WERI-Rb-1 (cell line): ENCODE measurements around the gene DPP4.

Experiments used
- DNase-seq: peaks from one replicate; pipeline ENCODE4 v3.0.0-alpha.2; 2020
- H3K27ac ChIP-seq: fragments of 250-450 bp; sonication (Bioruptor Pico); 2 replicates; pipeline ENCODE4 v1.5.1; 2020; ENCODE audit warnings: mild to moderate bottlenecking, moderate library complexity
- H3K27me3 ChIP-seq: fragments of 250-450 bp; sonication (Bioruptor Pico); 2 replicates; pipeline ENCODE4 v1.5.1; 2021; ENCODE audit warnings: mild to moderate bottlenecking, low read depth, moderate library complexity; ENCODE audit not compliant: insufficient read depth, severe bottlenecking
- H3K36me3 ChIP-seq: fragments of 250-450 bp; sonication (Bioruptor Pico); 2 replicates; pipeline ENCODE4 v1.5.1; 2020; ENCODE audit warnings: mild to moderate bottlenecking, moderate library complexity
- H3K4me3 ChIP-seq: 2 replicates; pipeline ENCODE4 v1.5.1; 2011; ENCODE audit warnings: low read depth, mild to moderate bottlenecking, control low read depth, low read length
- H3K9me3 ChIP-seq: fragments of 250-450 bp; sonication (Bioruptor Pico); 2 replicates; pipeline ENCODE4 v1.5.1; 2021; ENCODE audit warnings: mild to moderate bottlenecking, moderate library complexity; ENCODE audit not compliant: severe bottlenecking
- TF ChIP-seq, protein P1 (sequence below): IDR thresholded peaks from 2 replicates; pipeline ENCODE4 v1.5.1; 2011; ENCODE audit warnings: low read depth, mild to moderate bottlenecking, control low read depth, inconsistent platforms, low read length

DPP4 gene

DNA sequence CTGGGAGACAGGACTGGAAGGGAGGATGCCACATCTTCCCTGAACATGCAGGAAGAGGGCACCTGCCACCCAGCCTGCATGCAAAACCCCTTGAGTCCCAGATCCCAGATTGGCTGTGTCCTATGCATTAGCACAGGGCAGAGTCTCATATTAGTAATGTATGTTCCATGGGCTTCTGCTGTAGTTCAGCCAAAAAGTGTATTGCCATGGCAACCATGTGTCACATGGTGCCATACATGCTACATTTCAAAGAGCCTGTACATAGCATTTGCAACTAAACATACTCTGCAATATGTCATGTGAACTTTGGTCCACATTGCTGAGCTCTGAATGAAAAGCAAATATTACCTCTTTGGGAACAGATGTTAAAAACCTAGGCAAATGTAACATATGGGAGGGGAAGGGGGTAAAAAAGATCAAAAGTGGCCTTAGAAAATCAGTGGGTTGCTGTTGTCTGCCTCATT, 78.4 kb downstream of the DPP4 start:
- no peak for DNase-seq
- no peak overlapping the region for H3K27ac ChIP-seq
- no peaks in the 10 kb centered on the region for H3K9me3 ChIP-seq
- TF ChIP-seq, protein P1, sequence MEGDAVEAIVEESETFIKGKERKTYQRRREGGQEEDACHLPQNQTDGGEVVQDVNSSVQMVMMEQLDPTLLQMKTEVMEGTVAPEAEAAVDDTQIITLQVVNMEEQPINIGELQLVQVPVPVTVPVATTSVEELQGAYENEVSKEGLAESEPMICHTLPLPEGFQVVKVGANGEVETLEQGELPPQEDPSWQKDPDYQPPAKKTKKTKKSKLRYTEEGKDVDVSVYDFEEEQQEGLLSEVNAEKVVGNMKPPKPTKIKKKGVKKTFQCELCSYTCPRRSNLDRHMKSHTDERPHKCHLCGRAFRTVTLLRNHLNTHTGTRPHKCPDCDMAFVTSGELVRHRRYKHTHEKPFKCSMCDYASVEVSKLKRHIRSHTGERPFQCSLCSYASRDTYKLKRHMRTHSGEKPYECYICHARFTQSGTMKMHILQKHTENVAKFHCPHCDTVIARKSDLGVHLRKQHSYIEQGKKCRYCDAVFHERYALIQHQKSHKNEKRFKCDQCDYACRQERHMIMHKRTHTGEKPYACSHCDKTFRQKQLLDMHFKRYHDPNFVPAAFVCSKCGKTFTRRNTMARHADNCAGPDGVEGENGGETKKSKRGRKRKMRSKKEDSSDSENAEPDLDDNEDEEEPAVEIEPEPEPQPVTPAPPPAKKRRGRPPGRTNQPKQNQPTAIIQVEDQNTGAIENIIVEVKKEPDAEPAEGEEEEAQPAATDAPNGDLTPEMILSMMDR: no peak
- no peaks in the 10 kb centered on the region for H3K36me3 ChIP-seq
- H3K27me3 ChIP-seq: no peaks in the 10 kb centered on the region
- no peak overlapping the region for H3K4me3 ChIP-seq

- no peaks in the 10 kb centered on the region for H3K9me3 ChIP-seq
- TF ChIP-seq, protein P1: no peak
- H3K4me3 ChIP-seq: no peak overlapping the region
- H3K27ac ChIP-seq: no peak overlapping the region
- H3K36me3 ChIP-seq: no peaks in the 10 kb centered on the region
- H3K27me3 ChIP-seq: no peaks in the 10 kb centered on the region
- DNase-seq: no peak
Measured at GRCh38 chr2:161994761-161995520, 79.1 kb downstream of the DPP4 start.

GRCh38 chr2:161992531-161992930, 81.5 kb downstream of the DPP4 start:
- H3K27ac ChIP-seq: no peak overlapping the region
- no peak overlapping the region for H3K4me3 ChIP-seq
- H3K9me3 ChIP-seq: no peaks in the 10 kb centered on the region
- H3K27me3 ChIP-seq: no peaks in the 10 kb centered on the region
- TF ChIP-seq, protein P1: no peak
- no peaks in the 10 kb centered on the region for H3K36me3 ChIP-seq
- DNase-seq: no peak

DNA sequence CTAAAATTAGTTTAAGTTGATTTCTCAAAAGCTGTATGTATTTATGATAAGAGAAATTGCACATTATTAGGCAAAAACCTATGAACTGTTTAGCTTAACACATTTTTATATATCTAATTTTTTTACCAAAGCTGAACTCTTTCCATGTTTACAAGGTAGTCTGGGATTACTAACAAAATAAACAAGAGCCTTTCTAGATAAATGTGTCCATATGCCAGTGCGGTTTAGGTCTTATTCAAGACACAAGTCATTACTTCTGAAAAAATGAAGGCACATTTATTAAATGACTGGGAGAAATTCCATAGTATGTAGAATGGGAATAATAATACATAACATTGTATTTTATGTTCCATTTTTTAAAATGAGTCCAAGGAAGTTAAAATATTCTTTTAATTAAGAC, 82.0 kb downstream of the DPP4 start:
- TF ChIP-seq, protein P1: no peak
- no peak overlapping the region for H3K27ac ChIP-seq
- no peaks in the 10 kb centered on the region for H3K27me3 ChIP-seq
- H3K4me3 ChIP-seq: no peak overlapping the region
- H3K36me3 ChIP-seq: no peaks in the 10 kb centered on the region
- no peaks in the 10 kb centered on the region for H3K9me3 ChIP-seq
- no peak for DNase-seq

DNA sequence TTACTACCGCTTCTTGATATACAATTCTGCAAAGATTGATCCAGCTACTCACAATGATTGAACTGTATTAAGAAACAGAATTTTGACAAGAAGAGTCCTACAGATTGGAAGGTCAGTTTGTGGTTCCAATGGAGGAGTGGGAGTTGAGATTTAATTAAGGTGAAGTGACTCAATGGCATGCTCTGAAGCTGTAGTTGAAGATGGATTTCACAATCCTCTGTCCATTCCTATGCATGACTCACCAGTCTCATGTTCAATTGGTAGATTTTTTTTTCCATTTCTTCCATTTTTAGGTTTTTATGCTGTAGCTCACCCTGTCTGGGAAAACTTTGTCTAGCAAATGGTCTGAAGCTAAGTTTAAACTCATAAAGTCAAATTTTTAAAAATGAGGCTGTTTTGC, 83.3 kb downstream of the DPP4 start:
- Histone ChIP-seq H3K9me3 (no peaks in the 10 kb centered on the region), H3K4me3 (no peak overlapping the region), H3K27ac (no peak overlapping the region), H3K27me3 (no peaks in the 10 kb centered on the region), H3K36me3 (no peaks in the 10 kb centered on the region)
- TF ChIP-seq, protein P1: no peak
- DNase-seq: no peak

GRCh38 chr2:161990036-161990435, 84.0 kb downstream of the DPP4 start:
- no peaks in the 10 kb centered on the region for H3K9me3 ChIP-seq
- TF ChIP-seq, protein P1: no peak
- no peak overlapping the region for H3K27ac ChIP-seq
- no peaks in the 10 kb centered on the region for H3K27me3 ChIP-seq
- no peaks in the 10 kb centered on the region for H3K36me3 ChIP-seq
- no peak overlapping the region for H3K4me3 ChIP-seq
- no peak for DNase-seq
